Stromal cell of bone marrow (primary cell): Measurements from ENCODE around the gene PRDX3.
"Not testable (repeated sequence)": the region's sequence is repeated elsewhere in the genome, so short reads cannot be mapped to it uniquely, and the experiment has no call there.

Experiments used
- DNase-seq: peaks from one replicate; pipeline ENCODE4 v3.0.0-alpha.2; 2012; ENCODE audit warnings: low read depth

Gene PRDX3

GRCh38 chr10:119206603-119207365, 28.2 kb upstream of the PRDX3 start:
- no peak for DNase-seq

DNA sequence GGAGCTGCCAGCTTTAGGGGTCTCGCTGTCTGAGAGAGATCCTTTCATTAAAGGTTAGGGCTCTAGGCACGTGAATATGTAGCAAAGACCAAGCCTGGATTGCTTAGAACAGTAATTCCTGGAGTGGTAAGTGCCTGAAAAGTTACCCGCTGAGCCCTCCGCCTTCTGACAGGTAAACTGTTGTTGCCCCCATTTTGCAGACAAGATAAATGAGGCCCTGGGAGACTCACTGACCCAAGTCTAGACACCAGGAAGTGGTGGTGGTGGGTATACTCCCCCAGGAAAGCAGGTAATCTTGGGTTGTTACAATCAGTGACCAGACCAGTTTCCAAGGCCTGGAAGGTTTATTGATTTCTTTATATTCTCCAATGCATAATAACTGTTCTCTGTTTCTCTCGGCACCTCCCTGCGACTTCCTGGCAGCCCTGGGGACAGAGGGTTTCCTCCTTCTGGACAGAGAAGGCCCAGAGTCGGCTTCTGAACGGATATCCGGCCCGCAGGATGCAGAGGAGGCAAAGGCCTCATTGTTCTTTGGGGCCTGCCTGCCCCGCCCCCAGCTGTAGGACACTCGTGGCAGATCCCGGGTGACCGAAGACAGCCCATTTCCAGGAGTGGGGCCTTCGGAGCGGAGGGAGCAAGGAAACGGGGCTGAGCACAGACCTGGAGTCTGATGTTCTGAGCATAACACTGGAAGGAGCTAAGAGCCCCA, 27.4 kb upstream of the PRDX3 start:
- no peak for DNase-seq

DNA sequence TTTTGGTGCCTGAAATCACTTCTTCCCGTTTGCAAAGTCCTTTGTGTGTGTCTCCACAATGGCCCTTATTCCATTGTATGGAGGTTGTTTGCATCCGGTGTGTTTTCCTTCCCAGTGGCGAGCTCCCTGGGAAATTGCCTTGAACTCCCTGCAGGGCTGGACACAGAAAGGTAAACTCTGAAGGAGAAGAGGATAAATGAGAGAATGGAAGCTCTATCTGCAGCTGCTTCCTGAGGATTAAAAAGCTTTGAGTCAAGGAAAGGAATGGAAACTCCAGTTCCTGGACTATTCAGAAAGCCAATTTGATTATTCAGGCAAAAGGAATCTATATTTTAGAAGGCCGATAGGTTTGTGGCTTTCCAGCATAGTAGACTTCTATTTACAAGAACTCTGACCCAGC, 24.4 kb upstream of the PRDX3 start:
- DNase-seq, result no peak

GRCh38 chr10:119201233-119201632, 22.6 kb upstream of the PRDX3 start:
- DNase-seq, result no peak

- DNase-seq, result no peak
Measured at GRCh38 chr10:119199231-119199992, 20.8 kb upstream of the PRDX3 start.

- no peak for DNase-seq
Measured at GRCh38 chr10:119198438-119198837, 19.8 kb upstream of the PRDX3 start.

- no peak for DNase-seq
Measured at GRCh38 chr10:119197921-119198320, 19.3 kb upstream of the PRDX3 start.

- no peak for DNase-seq
Measured at GRCh38 chr10:119191881-119192280, 13.3 kb upstream of the PRDX3 start.

DNA sequence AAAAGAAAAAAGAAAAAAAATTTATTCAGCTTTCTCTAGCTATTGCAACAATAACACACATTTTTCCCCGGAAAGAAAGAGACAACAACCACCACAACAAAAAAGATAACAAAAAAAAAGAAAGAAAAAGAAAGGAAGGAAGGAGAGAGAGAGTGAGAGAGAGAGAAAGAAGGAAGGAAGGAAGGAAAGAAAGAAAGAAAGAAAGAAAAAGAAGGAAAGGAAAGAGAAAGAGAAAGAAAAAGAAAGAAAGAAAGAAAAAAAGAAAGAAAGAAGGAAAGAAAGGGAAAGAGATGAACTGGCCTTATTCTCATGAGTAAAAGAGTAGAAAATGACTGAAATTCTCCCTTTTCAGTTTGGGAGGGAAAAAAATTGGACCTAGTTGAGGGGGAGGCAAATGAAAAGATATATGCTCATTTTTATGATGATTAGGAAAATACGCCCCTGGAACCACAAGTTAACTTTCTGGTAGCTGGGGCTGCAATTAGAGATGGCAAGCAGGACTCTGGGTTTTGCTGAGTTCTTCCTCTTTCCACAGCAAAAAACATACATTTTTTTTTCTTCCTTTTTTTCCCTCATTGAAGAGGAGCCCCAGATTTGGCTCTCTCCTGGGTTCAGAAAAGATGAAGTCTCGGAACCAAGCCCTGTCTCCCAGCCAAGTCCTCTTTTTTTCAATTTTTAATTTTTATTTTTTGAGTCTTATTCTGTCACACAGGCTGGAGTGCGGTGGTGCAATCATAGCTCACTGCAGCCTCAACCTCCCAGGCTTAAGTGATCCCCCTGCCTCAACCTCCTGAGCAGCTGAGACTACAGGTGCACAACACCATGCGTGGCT, 12.6 kb upstream of the PRDX3 start:
- DNase-seq, result no peak

- peak; percentile 87 for DNase-seq
Measured at GRCh38 chr10:119190353-119190752, 11.7 kb upstream of the PRDX3 start.

DNA sequence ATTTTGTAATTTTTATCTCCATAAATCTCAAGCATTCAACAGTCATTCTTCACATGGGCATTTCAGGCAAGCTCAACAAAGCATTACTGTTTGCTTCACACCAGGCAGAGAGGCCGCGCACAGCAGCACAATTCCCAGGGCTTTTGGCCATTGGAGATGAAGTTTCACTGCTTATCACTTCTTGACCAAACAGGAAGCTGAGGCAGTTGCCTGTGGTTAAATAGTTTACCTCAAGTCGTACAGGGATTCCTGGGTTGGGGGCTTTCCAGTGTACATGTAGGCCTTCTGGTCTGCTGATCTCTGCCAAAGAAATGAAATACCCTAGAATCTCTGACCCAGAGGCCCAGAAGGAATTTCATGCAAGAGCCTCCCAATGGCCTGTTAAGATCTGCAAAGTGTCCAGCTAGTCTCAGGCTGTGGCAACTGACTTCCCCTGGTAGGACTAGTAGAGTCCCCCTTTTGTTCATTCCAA, 11.2 kb upstream of the PRDX3 start:
- no peak for DNase-seq

GRCh38 chr10:119183664-119184412, 5.2 kb upstream of the PRDX3 start:
- no peak for DNase-seq

GRCh38 chr10:119180850-119181400, 2.3 kb upstream of the PRDX3 start:
- not testable (repeated sequence) for DNase-seq

- DNase-seq, result no peak
Measured at GRCh38 chr10:119177708-119178371, 772 bp downstream of the PRDX3 start.

GRCh38 chr10:119176166-119176565, 2.4 kb downstream of the PRDX3 start:
- no peak for DNase-seq

DNA sequence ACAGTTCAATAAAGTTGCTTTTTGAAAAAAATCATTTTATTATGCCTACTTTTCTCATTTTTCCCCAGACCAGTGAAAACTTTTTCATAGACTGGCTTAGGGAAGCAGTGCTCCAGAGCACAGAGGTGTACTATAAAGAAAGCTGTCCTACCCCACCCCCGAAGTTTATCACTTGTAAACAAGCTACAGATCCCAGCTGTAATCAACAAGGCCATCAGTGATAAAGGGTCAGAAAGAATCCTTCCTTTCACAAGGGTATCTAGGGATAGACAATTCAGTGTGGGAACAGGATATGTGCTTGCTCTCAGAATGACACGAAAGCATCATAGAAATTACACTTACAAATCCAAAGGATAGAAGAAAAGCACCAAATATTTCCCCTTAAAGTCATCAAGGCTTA, 4.5 kb downstream of the PRDX3 start:
- no peak for DNase-seq

DNA sequence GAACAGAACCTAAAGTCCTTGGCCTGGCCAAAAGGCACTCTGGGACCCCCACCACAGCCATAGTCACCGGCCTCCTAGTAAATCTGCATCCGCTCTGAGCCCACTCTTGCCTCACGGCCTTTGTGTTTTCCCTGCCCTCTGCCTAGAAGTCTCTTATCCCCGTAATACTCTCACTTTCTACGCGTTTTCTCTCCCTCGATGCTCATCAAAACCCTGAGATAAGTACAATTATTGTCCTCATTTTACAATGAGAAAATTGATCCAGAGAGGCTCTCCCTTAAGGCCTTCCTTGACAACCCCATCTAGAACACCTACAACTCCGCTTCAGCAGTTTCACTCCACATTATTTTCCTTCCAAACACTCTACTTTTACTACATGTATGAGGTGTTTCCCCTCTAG, 11.6 kb downstream of the PRDX3 start:
- DNase-seq, result no peak

DNA sequence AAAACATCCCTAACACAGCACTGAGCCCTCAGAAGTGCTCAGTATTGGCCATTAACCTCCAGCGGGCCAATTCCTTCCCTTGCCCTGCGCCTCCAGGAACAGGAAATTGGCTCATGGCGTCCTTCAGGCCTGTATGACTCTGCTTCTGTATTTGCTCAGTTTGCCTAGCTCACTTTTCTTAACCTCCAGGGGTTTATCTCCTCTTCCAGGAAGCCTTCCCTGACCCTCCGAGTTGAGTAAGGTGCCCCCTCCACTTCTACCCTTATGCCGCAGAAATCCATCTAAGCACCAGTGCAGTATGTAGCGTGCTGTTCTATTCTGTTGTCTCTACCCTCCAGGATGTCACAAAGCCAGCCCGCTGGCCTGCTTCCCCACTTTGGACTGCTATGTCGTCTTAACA, 12.0 kb downstream of the PRDX3 start:
- DNase-seq, result no peak

DNA sequence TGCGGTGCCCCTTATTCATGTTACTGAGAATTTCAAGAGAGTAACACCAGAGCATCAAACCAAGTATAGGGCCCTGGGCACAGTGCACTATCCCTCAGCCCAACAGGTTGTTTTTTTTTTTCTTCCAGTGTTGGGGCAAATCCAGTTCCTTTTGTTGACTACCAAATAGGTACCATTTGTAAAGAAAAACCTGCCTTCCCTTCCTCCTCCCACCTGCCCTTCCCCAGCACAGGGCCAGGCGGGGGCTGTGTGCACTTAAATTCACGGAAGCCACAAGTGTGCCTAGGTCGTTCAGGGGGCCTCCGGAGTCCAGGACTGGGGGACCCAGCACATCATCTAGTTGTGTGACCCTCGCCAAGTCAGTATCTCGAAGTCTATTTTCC, 12.5 kb downstream of the PRDX3 start:
- no peak for DNase-seq
